Stomach (tissue), 9 donors: ENCODE data around the gene WWC2. TPM values are rescaled to one million over a fixed set of nuclear protein-coding genes. Genes with fewer than 3 reads are reported as not detected.
"Not testable (repeated sequence)": the region's sequence is repeated elsewhere in the genome, so short reads cannot be mapped to it uniquely, and the experiment has no call there.

ENCODE experiments used
- DNase-seq, 2 donors: peaks; one replicate each; pipeline versions ENCODE4 v3.0.0 to v3.0.0-alpha.2; 2013 to 2019
- H3K27ac ChIP-seq, 5 donors: fragments of 200-600 bp in 4 of 5; sonication (generic) in 4 of 5; one replicate each; pipeline ENCODE4 v1.5.1; 2013 to 2019; ENCODE audit warnings: mild to moderate bottlenecking in 1 of 5, moderate library complexity in 1 of 5
- H3K27me3 ChIP-seq, 3 donors: fragments of 200-600 bp; sonication (generic); one replicate each; pipeline ENCODE4 v1.5.1; 2017 to 2019; ENCODE audit warnings: mixed run types in 1 of 3
- H3K36me3 ChIP-seq, 4 donors: fragments of 200-600 bp; sonication (generic); 1 replicate in 3 of 4; 2 replicates in 1 of 4; pipeline ENCODE4 v1.5.1; 2016 to 2019
- H3K4me1 ChIP-seq, 4 donors: fragments of 200-600 bp; sonication (generic); one replicate each; pipeline ENCODE4 v1.5.1; 2016 to 2019
- H3K4me3 ChIP-seq, 4 donors: fragments of 200-600 bp; sonication (generic) in 3 of 4; one replicate each; pipeline ENCODE4 v1.5.1; 2016 to 2019; ENCODE audit warnings: mild to moderate bottlenecking in 1 of 4
- H3K9me3 ChIP-seq, 4 donors: fragments of 200-600 bp; sonication (generic); one replicate each; pipeline ENCODE4 v1.5.1; 2016 to 2019
- CTCF ChIP-seq, 7 experiments: fragments of 450-650 bp in 4 of 7; fragments of 200-600 bp in 3 of 7; sonication (generic) in 3 of 7; IDR thresholded peaks; one replicate each; pipeline ENCODE4 v1.5.1; 2016 to 2019; ENCODE audit warnings: antibody characterized with exemption in 7 of 7, control low read depth in 2 of 7, mild to moderate bottlenecking in 1 of 7
- EP300 ChIP-seq: sonication (generic); formaldehyde crosslinking; IDR thresholded peaks from one replicate; pipeline ENCODE4 v1.6.1; 2017; ENCODE audit warnings: antibody characterized with exemption
- POLR2A ChIP-seq, 4 donors: fragments of 450-650 bp; IDR thresholded peaks; one replicate each; pipeline ENCODE4 v1.6.1; 2016; ENCODE audit warnings: antibody characterized with exemption in 4 of 4, control low read depth in 2 of 4, mild to moderate bottlenecking in 1 of 4, moderate library complexity in 1 of 4
- POLR2AphosphoS5 ChIP-seq, 3 donors: sonication (generic); formaldehyde crosslinking; IDR thresholded peaks; one replicate each; pipeline ENCODE4 v1.6.1; 2016; ENCODE audit warnings: antibody characterized with exemption in 3 of 3
- WGBS, 5 donors: extraction: QIAGEN DNeasy Blood & Tissue Kit in 3 of 5; methylation state at CpG; one replicate each; pipeline versions ENCODE4 v1.1.5 to v1.1.7; 2013 to 2018; 5-methylcytosine and 5-hydroxymethylcytosine counted together
- intact Hi-C: fragments of 100-400 bp; cut with DNase I; formaldehyde crosslinking; loops from one replicate; pipeline ENCODE4 v1.15.1; 2023; ENCODE audit warnings: low total_unique reads
- polyA plus RNA-seq, 3 donors: library from polyadenylated mRNA; stranded (reverse); fragments of 200-250 nt; gene quantifications; one replicate each; pipeline ENCODE4 v1.2.3, GENCODE V29; 2013
- total RNA-seq, 5 donors: library from RNA; depleted of rRNA; stranded (reverse); fragments of >200 nt; gene quantifications; one replicate each; pipeline versions ENCODE4 v1.1.0 to v1.2.3, GENCODE V29; 2014 to 2016
- donor health status: healthy with polysubstance abuse.
- donor health status: Bipolar disorder and iron deficiency.
- donor health status: healthy.

The WWC2 gene
- total and polyA plus RNA-seq, 8 donors = 2.6 to 59.1 (median 31.1) TPM

DNA sequence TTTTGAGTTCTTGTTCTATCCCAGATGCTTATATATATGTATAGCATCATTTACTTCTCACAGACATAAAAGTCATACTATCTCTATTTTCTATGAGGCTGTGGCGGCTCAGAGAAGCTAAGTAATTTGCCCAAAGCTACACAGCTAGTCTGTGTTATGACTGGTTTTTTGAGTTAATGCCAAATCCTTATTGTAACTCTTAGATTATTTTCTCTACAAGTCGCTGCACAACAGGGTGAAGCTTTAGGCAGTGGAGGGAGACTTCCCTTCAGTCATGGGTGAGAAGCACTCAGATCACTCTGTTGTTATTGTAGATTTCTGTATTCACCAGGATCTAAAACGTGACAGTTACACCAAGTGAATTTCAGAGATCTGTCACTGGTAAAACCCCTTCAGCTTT is 48.1 kb downstream of the WWC2 start:
- intact Hi-C loops = no loop called here
- Histone ChIP-seq H3K27me3 (no peaks in the 10 kb centered on the region), H3K9me3 (no peaks in the 10 kb centered on the region), H3K27ac (no peak overlapping the region), H3K36me3 (no peaks in the 10 kb centered on the region), H3K4me3 (no peak overlapping the region), H3K4me1 (peaks cover 0 to 44% (median 21%) of the 10 kb centered on the region in 4 donors)
- DNase-seq = no peak
- TF ChIP-seq POLR2A (IDR thresholded peaks at IDR 0.05) (no peak), POLR2AphosphoS5 (IDR thresholded peaks at IDR 0.05) (no peak), EP300 (no peak), CTCF (IDR thresholded peaks at IDR 0.05) (no peak)
- WGBS, 5 donors = 52 to 69% (median 60%) methylated on average over 3 of the region's 3 CpGs

GRCh38 chr4:183147983-183148382 is 48.9 kb downstream of the WWC2 start:
- no peak overlapping the region for H3K27ac ChIP-seq
- H3K36me3 ChIP-seq = no peaks in the 10 kb centered on the region
- H3K4me1 ChIP-seq = peaks cover 0 to 36% (median 13%) of the 10 kb centered on the region in 4 donors
- H3K4me3 ChIP-seq = no peak overlapping the region
- TF ChIP-seq POLR2A (IDR thresholded peaks at IDR 0.05) = no peak
- no peak for TF ChIP-seq CTCF (IDR thresholded peaks at IDR 0.05)
- TF ChIP-seq POLR2AphosphoS5 (IDR thresholded peaks at IDR 0.05) = no peak
- no peak for DNase-seq
- intact Hi-C loops = no loop called here
- H3K9me3 ChIP-seq = no peaks in the 10 kb centered on the region
- no peaks in the 10 kb centered on the region for H3K27me3 ChIP-seq
- 56 to 73% (median 66%) methylated on average over 4 of the region's 4 CpGs for WGBS, 5 donors

DNA sequence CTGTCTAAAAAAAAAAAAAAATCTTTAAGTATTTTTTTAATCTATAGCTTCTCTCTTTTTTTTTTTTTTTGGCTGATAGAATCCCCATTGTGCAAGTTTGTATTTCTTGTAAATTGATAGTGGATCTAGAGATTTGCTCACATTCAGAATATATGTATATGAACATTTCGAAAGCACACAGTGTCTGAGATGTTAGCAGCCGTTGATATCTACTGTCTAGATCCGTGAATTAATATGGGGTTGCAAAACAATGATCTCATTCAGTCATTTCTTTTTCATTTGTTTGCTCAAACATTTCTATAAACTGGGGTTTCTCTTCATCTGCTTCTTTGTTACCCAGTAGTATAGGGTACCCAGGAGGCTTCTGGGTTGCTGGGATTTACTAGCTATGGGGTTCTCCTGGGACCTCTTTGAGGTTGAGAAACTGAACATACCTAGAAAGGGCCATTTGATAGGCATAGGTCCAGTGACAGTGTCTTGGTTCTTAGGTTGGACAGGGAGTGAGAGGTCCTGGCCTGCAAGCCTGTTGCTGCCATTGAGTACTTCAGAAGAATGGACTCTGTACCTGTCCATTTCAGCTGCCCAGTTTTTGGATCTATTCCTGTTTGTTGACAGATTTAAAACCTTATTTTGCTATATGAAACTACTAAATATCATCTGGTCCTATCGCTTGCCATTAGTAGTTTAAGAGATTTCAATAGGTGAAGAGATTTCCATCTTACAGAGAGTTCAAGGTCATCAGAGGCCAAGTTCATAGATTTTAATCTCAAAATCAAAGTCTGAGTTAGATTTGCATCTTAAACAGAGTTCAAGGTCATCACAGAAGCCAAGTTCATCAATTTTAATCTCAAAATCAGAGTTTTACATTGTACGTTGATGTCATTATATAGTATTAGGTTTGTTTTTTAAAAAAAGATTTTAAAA is 50.8 kb downstream of the WWC2 start:
- 82 to 88% (median 83%) methylated on average over 5 of the region's 5 CpGs for WGBS, 5 donors
- no peaks in the 10 kb centered on the region for H3K27me3 ChIP-seq
- no peaks in the 10 kb centered on the region for H3K36me3 ChIP-seq
- no peak overlapping the region for H3K27ac ChIP-seq
- TF ChIP-seq POLR2A (IDR thresholded peaks at IDR 0.05) (no peak), EP300 (no peak), POLR2AphosphoS5 (IDR thresholded peaks at IDR 0.05) (no peak), CTCF (IDR thresholded peaks at IDR 0.05) (no peak)
- no peaks in the 10 kb centered on the region for H3K9me3 ChIP-seq
- no peak for DNase-seq
- no peak overlapping the region for H3K4me3 ChIP-seq
- H3K4me1 ChIP-seq = peaks cover 6 to 40% (median 17%) of the 10 kb centered on the region in 4 donors
- intact Hi-C loops = no loop called here

- peaks cover 6 to 39% (median 22%) of the 10 kb centered on the region in 4 donors for H3K4me1 ChIP-seq
- H3K9me3 ChIP-seq, DNase-seq, intact Hi-C loops, H3K36me3 ChIP-seq, H3K27me3 ChIP-seq, H3K4me3 ChIP-seq, H3K27ac ChIP-seq: not testable (repeated sequence)
- 94 to 98% (median 95%) methylated on average over 5 of the region's 5 CpGs for WGBS, 5 donors
Observed at GRCh38 chr4:183150664-183151063, 51.6 kb downstream of the WWC2 start.

DNA sequence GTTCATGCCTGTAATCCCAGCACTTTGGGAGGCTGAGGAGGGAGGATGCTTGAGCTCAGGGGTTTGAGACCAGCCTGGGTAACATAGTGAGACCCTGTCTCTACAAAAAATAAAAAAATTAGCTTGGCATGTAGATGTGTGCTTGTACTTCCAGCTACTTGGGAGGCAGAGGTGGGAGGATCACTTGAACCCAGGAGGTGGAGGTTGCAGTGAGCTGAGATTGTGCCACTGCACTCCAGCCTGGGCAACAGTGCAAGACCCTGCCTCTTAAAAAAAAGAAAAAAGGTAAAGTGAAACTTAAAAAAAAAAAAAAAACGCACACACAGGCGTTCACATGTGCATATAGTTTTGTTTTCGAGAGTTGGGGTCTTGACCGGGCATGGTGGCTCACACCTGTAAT is 53.2 kb downstream of the WWC2 start:
- H3K4me3 ChIP-seq, H3K9me3 ChIP-seq, H3K36me3 ChIP-seq, DNase-seq, H3K27me3 ChIP-seq, intact Hi-C loops, H3K27ac ChIP-seq: not testable (repeated sequence)
- peaks cover 6 to 31% (median 19%) of the 10 kb centered on the region in 4 donors for H3K4me1 ChIP-seq
- 95 to 99% (median 97%) methylated on average over 4 of the region's 4 CpGs for WGBS, 5 donors
